Adrenal gland (tissue), 5 donors: ENCODE results near the gene COQ5.
"Not testable (repeated sequence)": the region's sequence is repeated elsewhere in the genome, so short reads cannot be mapped to it uniquely, and the experiment has no call there.

ENCODE experiments used
- POLR2A ChIP-seq, 2 donors: fragments of 450-650 bp; IDR thresholded peaks; one replicate each; pipeline ENCODE4 v1.6.1; 2017; ENCODE audit warnings: antibody characterized with exemption in 2 of 2, mild to moderate bottlenecking in 2 of 2, moderate library complexity in 1 of 2
- TF ChIP-seq, protein P1 (sequence below), 6 experiments: fragments of 450-650 bp in 4 of 6; fragments of 200-600 bp in 2 of 6; sonication (generic) in 1 of 6; IDR thresholded peaks; 1 replicate in 5 of 6; 2 replicates in 1 of 6; pipeline versions ENCODE4 v1.5.1 to v1.8.0; 2016 to 2021; ENCODE audit warnings: antibody characterized with exemption in 6 of 6, mild to moderate bottlenecking in 2 of 6, moderate library complexity in 1 of 6
- donor health status: DM: no; HTN: no; CAD: no.

DNA sequence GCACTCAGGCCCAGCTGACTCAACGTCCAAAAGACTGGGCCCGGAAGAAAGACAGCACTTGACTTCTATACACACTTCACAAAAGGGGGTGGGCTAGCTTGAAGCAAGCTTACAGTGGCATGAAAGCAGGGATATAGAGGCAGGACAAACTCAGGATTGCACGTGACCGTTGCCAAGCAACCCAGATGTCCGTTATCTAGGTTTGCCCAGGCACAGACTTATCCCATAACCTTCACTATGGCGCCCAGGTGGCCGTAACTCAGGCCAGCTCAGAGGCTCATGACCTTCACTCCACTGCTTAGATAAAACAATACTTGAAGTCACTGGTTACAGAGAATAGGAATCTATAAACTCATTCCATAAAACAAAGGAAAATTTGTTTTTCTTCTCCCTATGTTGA, 41.4 kb downstream of the COQ5 start:
- TF ChIP-seq, protein P1, sequence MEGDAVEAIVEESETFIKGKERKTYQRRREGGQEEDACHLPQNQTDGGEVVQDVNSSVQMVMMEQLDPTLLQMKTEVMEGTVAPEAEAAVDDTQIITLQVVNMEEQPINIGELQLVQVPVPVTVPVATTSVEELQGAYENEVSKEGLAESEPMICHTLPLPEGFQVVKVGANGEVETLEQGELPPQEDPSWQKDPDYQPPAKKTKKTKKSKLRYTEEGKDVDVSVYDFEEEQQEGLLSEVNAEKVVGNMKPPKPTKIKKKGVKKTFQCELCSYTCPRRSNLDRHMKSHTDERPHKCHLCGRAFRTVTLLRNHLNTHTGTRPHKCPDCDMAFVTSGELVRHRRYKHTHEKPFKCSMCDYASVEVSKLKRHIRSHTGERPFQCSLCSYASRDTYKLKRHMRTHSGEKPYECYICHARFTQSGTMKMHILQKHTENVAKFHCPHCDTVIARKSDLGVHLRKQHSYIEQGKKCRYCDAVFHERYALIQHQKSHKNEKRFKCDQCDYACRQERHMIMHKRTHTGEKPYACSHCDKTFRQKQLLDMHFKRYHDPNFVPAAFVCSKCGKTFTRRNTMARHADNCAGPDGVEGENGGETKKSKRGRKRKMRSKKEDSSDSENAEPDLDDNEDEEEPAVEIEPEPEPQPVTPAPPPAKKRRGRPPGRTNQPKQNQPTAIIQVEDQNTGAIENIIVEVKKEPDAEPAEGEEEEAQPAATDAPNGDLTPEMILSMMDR (IDR thresholded peaks at IDR 0.05): not testable (repeated sequence)
- not testable (repeated sequence) for TF ChIP-seq POLR2A (IDR thresholded peaks at IDR 0.05)
